HepG2 (cell line): ENCODE results near the gene IFT172. TPM values are rescaled to one million over a fixed set of nuclear protein-coding genes. Genes with fewer than 3 reads are reported as not detected.

Source experiments
- PITX1 ChIP-seq: sonication (generic); formaldehyde crosslinking; IDR thresholded peaks from 2 replicates; pipeline ENCODE4 v1.5.1; 2020; ENCODE audit warnings: mild to moderate bottlenecking, missing genetic modification reagents
- ZGPAT ChIP-seq: IDR thresholded peaks from 2 replicates; pipeline ENCODE4 v1.6.1; 2016; ENCODE audit warnings: mild to moderate bottlenecking
- ZMYM2 ChIP-seq: sonication (generic); formaldehyde crosslinking; IDR thresholded peaks from 2 replicates; pipeline ENCODE4 v1.8.0; 2022; ENCODE audit warnings: mild to moderate bottlenecking, missing genetic modification reagents
- ZNF460 ChIP-seq: sonication (generic); formaldehyde crosslinking; IDR thresholded peaks from 2 replicates; pipeline ENCODE4 v1.5.1; 2020; ENCODE audit warnings: missing genetic modification reagents, mild to moderate bottlenecking, borderline replicate concordance
- ZNF503 ChIP-seq: sonication (generic); formaldehyde crosslinking; IDR thresholded peaks from 2 replicates; pipeline ENCODE4 v1.4.0; 2020; ENCODE audit warnings: missing genetic modification reagents
- polyA plus RNA-seq, 8 experiments: library from polyadenylated mRNA; depleted of rRNA in 3 of 8; stranded (reverse) in 7 of 8; unstranded in 1 of 8; fragments of >200 nt; fragmentation: Illumina TruSeq in 4 of 8; extraction: Trizol in 4 of 8; gene quantifications; 2 replicates each; pipeline versions ENCODE4 v1.2.1 to v1.2.3, GENCODE V29; 2011 to 2016; ENCODE audit warnings: low read depth in 4 of 8, missing spikeins in 1 of 8, mixed read lengths in 1 of 8; ENCODE audit not compliant: insufficient read depth in 1 of 8
- total RNA-seq, 5 experiments: library from RNA; depleted of rRNA; stranded (reverse); fragments of >200 nt; fragmentation: Illumina TruSeq; extraction: Trizol; gene quantifications; 2 replicates each; pipeline ENCODE4 v1.2.3, GENCODE V29; 2016; ENCODE audit warnings: low read depth in 1 of 5
- TF ChIP-seq, protein P1 (sequence below): sonication (generic); formaldehyde crosslinking; IDR thresholded peaks from 2 replicates; pipeline ENCODE4 v1.4.0; 2020; ENCODE audit warnings: mild to moderate bottlenecking, missing genetic modification reagents, borderline replicate concordance

The IFT172 gene
- total and polyA plus RNA-seq, 2 of the 13 experiments (the other 11 are each of a cell fraction or from before 2014, with no cell fraction given) = 21.6 to 35.7 TPM

DNA sequence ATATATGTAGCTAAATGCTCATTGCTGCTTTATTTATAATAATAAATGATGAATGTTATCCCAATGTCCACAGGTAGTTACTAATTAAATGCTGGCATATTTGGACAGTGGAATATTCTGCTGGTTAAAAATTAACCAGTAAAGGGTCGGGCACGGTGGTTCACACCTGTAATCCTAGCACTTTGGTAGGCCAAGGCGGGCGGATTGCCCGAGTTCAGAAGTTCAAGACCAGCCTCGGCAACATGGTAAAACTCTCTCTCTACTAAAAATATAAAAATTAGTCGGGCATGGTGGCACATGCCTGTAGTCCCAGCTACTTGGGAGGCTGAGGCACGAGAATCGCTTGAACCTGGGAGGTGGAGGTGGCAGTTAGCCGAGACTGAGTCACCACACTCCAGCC lies 64.5 kb downstream of the IFT172 start (continued):
- TF ChIP-seq PITX1 (CRISPR knock-in tag) (peak; percentile 28; the same call in 1 of the 2 replicates), ZGPAT (CRISPR knock-in tag) (0 out of 2 replicates have a peak, but pooled peaks have one; percentile 18), ZNF503 (CRISPR knock-in tag) (0 out of 2 replicates have a peak, but pooled peaks have one; percentile 20), ZNF460 (CRISPR knock-in tag) (peak; percentile 46; the same call in 1 of the 2 replicates), ZMYM2 (CRISPR knock-in tag) (0 out of 2 replicates have a peak, but pooled peaks have one; percentile 60)
- TF ChIP-seq, protein P1, sequence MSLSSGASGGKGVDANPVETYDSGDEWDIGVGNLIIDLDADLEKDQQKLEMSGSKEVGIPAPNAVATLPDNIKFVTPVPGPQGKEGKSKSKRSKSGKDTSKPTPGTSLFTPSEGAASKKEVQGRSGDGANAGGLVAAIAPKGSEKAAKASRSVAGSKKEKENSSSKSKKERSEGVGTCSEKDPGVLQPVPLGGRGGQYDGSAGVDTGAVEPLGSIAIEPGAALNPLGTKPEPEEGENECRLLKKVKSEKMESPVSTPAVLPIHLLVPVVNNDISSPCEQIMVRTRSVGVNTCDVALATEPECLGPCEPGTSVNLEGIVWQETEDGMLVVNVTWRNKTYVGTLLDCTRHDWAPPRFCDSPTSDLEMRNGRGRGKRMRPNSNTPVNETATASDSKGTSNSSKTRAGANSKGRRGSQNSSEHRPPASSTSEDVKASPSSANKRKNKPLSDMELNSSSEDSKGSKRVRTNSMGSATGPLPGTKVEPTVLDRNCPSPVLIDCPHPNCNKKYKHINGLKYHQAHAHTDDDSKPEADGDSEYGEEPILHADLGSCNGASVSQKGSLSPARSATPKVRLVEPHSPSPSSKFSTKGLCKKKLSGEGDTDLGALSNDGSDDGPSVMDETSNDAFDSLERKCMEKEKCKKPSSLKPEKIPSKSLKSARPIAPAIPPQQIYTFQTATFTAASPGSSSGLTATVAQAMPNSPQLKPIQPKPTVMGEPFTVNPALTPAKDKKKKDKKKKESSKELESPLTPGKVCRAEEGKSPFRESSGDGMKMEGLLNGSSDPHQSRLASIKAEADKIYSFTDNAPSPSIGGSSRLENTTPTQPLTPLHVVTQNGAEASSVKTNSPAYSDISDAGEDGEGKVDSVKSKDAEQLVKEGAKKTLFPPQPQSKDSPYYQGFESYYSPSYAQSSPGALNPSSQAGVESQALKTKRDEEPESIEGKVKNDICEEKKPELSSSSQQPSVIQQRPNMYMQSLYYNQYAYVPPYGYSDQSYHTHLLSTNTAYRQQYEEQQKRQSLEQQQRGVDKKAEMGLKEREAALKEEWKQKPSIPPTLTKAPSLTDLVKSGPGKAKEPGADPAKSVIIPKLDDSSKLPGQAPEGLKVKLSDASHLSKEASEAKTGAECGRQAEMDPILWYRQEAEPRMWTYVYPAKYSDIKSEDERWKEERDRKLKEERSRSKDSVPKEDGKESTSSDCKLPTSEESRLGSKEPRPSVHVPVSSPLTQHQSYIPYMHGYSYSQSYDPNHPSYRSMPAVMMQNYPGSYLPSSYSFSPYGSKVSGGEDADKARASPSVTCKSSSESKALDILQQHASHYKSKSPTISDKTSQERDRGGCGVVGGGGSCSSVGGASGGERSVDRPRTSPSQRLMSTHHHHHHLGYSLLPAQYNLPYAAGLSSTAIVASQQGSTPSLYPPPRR (CRISPR knock-in tag) = 0 out of 2 replicates have a peak, but pooled peaks have one; percentile 18
